ENCODE measurements around the gene ASPA.
A peak's percentile ranks its signal among the peaks of the same experiment; 100 is the strongest.

Gene ASPA

DNA sequence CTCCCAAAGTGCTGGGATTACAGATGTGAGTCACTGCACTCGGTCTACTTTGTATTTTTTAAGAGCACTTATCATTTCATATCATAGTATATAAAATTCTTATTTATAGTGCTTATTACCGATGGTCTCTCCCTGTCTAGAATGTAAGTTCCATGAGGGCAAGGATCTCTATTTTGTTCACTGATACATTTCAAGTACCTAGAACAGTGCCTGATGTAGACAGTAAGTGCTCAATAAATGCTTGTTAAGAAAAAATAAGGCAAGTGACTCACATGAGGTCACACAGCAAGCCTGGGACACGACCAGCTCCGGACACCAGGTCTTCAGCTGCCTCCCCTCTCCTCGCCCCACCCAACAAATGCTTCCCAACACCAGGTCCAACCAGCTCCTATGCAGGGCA is 58.0 kb downstream of the ASPA start (continued):
- TF ChIP-seq ZNF426 (tag by site-specific recombination; IDR thresholded peaks at IDR 0.05): no peak
- no peak for TF ChIP-seq ZNF521 (tag by site-specific recombination; IDR thresholded peaks at IDR 0.05)
- no peak for TF ChIP-seq ZNF37A (tag by site-specific recombination; IDR thresholded peaks at IDR 0.05)

- H3K27ac ChIP-seq (ENCODE audit: extremely low read depth, low read depth, low read length): no peak overlapping the region
- POLR2A ChIA-PET: no interaction called here
- no peaks in the 10 kb centered on the region for H3K9me3 ChIP-seq (ENCODE audit: control insufficient read depth, insufficient read depth, low read depth, low read length)
- no peaks in the 10 kb centered on the region for H3K4me1 ChIP-seq (ENCODE audit: control insufficient read depth, insufficient read depth, low read length)
- no peaks in the 10 kb centered on the region for H3K36me3 ChIP-seq (ENCODE audit: control insufficient read depth in 2 of 2, insufficient read depth in 1 of 2, low read length in 2 of 2)
- CTCF ChIA-PET: interaction anchor here (0.5 kb wide), 1 partner anchor 552 kb away, joined by 3 read pairs; no protein-coding TSS in a partner anchor
- TF ChIP-seq KLF1 (tag by site-specific recombination; IDR thresholded peaks at IDR 0.05) (peak; percentile 61), ZNF660 (tag by site-specific recombination; IDR thresholded peaks at IDR 0.05) (no peak), SP3 (tag by site-specific recombination; IDR thresholded peaks at IDR 0.05) (peak; percentile 41; the same call in 1 of the 2 replicates)
- H3K4me3 ChIP-seq (ENCODE audit: low read depth, low read length): no peak overlapping the region
Observed at GRCh38 chr17:3534881-3535252, 59.1 kb downstream of the ASPA start.

GRCh38 chr17:3535253-3535995 is 59.6 kb downstream of the ASPA start:
- Histone ChIP-seq H3K27ac (ENCODE audit: extremely low read depth, low read depth, low read length) (no peak overlapping the region), H3K36me3 (ENCODE audit: control insufficient read depth in 2 of 2, insufficient read depth in 1 of 2, low read length in 2 of 2) (no peaks in the 10 kb centered on the region), H3K4me1 (ENCODE audit: control insufficient read depth, insufficient read depth, low read length) (no peaks in the 10 kb centered on the region), H3K4me3 (ENCODE audit: low read depth, low read length) (peak overlapping the region; percentile 25), H3K9me3 (ENCODE audit: control insufficient read depth, insufficient read depth, low read depth, low read length) (no peaks in the 10 kb centered on the region)
- ChIA-PET CTCF (interaction anchor here (0.8 to 1.2 kb wide), 3 partner anchors 10 to 67 kb away, joined by 3 to 4 read pairs (median 4); no protein-coding TSS in a partner anchor), POLR2A (interaction anchor here (0.5 to 1.0 kb wide), 2 partner anchors 87 to 132 kb away, joined by 3 read pairs; no protein-coding TSS in a partner anchor)
- TF ChIP-seq ZNF335 (tag by site-specific recombination; conservative IDR thresholded peaks at IDR 0.05) (peak; percentile 59), ZNF645 (tag by site-specific recombination; IDR thresholded peaks at IDR 0.05) (peak; percentile 67; the same call in 1 of the 2 replicates), ZNF518A (tag by site-specific recombination; conservative IDR thresholded peaks at IDR 0.05; ENCODE audit: low read depth) (peak; percentile 62; the same call in 1 of the 2 replicates), ZNF629 (tag by site-specific recombination; IDR thresholded peaks at IDR 0.05) (0 out of 2 replicates have a peak, but pooled peaks have one; percentile 30), ZNF324 (tag by site-specific recombination; IDR thresholded peaks at IDR 0.05) (no peak), TRIM28 (IDR thresholded peaks at IDR 0.05; ENCODE audit: borderline replicate concordance, low read length) (no peak), ZNF138 (tag by site-specific recombination; IDR thresholded peaks at IDR 0.05; ENCODE audit: borderline replicate concordance) (no peak), KLF8 (tag by site-specific recombination; IDR thresholded peaks at IDR 0.05) (peak; percentile 35; the same call in 1 of the 2 replicates), INSM2 (tag by site-specific recombination; IDR thresholded peaks at IDR 0.05) (0 out of 2 replicates have a peak, but pooled peaks have one; percentile 41), BCL6B (tag by site-specific recombination; IDR thresholded peaks at IDR 0.05) (no peak), ZBTB17 (tag by site-specific recombination; IDR thresholded peaks at IDR 0.05) (peak; percentile 21; the same call in 1 of the 2 replicates), TCF7L2 (IDR thresholded peaks at IDR 0.05; ENCODE audit: borderline replicate concordance, low read depth, low read length) (no peak)
- TF ChIP-seq, protein P1, sequence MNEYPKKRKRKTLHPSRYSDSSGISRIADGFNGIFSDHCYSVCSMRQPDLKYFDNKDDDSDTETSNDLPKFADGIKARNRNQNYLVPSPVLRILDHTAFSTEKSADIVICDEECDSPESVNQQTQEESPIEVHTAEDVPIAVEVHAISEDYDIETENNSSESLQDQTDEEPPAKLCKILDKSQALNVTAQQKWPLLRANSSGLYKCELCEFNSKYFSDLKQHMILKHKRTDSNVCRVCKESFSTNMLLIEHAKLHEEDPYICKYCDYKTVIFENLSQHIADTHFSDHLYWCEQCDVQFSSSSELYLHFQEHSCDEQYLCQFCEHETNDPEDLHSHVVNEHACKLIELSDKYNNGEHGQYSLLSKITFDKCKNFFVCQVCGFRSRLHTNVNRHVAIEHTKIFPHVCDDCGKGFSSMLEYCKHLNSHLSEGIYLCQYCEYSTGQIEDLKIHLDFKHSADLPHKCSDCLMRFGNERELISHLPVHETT (tag by site-specific recombination; IDR thresholded peaks at IDR 0.05): no peak
- TF ChIP-seq, protein P2, sequence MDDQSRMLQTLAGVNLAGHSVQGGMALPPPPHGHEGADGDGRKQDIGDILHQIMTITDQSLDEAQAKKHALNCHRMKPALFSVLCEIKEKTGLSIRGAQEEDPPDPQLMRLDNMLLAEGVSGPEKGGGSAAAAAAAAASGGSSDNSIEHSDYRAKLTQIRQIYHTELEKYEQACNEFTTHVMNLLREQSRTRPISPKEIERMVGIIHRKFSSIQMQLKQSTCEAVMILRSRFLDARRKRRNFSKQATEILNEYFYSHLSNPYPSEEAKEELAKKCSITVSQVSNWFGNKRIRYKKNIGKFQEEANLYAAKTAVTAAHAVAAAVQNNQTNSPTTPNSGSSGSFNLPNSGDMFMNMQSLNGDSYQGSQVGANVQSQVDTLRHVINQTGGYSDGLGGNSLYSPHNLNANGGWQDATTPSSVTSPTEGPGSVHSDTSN (CRISPR knock-in tag; IDR thresholded peaks at IDR 0.05): no peak
